GM18507 (cell line): ENCODE measurements around the gene ZBTB7B.
A peak's percentile ranks its signal among the peaks of the same experiment; 100 is the strongest.
"Not testable (repeated sequence)": the region's sequence is repeated elsewhere in the genome, so short reads cannot be mapped to it uniquely, and the experiment has no call there.

ENCODE experiments used
- DNase-seq: peaks from one replicate; pipeline ENCODE4 v3.0.0; 2011; ENCODE audit warnings: low read depth; ENCODE audit not compliant: insufficient read length; ENCODE audit errors: extremely low spot score
- FAIRE-seq: peaks from 2 replicates; lab custom pipeline; 2011; peaks lifted over from hg19 to GRCh38; lab: Jason Lieb, UNC

ZBTB7B gene

DNA sequence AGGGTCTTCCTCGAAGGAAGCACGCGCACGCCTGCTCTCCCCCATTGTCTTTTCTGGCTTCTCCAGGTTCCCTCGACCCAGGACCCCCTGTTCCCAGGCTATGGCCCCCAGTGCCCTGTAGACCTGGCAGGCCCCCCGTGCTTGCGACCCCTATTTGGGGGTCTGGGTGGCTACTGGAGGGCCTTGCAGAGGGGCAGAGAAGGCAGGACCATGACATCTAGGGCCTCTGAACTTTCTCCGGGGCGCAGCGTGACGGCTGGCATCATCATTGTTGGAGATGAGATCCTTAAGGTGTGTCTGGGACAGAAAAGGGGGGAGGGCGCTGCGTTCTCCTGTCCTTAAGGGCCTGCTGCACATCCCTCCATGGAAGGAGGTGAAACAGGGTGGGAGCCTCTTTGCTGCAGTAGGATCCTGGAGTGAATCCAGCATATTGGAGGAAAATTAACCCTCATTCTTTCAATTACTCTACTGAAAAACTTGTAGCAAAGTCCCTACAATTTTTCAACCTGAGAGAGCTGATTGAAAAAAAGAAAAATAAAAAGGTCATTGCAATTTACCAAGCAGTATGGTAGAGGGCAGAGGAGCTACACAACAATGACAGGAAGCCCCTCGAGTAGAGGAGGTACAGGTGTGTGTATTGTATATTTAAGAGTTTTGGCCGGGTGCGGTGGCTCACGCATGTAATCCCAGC lies 18.7 kb upstream of the ZBTB7B start:
- FAIRE-seq: no peak
- DNase-seq: no peak

DNA sequence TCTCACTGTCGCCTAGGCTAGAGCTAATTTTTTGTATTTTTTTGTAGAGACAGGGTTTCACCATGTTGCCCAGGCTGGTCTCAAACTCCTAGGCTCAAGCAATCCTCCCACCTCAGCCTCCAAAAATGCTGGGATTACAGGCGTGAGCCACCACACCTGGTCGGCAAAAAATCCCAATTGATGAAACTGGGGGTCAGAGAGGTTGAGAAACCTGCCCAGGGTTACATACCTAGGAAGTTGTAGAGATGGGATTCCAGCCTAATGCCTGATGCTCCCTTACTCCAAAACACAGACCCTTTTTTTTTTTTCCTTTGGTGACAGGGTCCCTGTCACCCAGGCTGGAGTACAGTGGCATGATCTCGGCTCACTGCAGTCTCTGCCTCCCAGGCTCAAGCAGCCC lies 15.9 kb upstream of the ZBTB7B start:
- not testable (repeated sequence) for DNase-seq, FAIRE-seq

DNA sequence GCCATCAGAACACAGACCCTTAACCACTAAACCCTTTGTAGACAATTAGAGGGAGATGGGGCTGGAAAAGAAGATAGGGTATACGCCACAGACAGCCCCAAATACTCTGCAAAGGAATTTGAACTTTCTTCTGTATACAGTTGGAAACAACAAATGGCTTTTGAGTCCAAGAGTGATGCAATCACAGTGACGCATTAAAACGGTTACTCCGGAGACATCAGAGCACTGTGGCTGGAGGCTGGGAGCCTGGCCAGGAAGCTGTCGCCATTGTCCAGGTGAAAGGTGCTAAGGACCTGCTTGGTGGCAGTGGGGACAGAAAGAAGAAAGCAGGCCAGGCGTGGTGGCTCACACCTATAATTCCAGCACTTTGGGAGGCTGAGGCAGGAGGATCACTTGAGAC lies 15.3 kb upstream of the ZBTB7B start:
- no peak for FAIRE-seq
- no peak for DNase-seq

DNA sequence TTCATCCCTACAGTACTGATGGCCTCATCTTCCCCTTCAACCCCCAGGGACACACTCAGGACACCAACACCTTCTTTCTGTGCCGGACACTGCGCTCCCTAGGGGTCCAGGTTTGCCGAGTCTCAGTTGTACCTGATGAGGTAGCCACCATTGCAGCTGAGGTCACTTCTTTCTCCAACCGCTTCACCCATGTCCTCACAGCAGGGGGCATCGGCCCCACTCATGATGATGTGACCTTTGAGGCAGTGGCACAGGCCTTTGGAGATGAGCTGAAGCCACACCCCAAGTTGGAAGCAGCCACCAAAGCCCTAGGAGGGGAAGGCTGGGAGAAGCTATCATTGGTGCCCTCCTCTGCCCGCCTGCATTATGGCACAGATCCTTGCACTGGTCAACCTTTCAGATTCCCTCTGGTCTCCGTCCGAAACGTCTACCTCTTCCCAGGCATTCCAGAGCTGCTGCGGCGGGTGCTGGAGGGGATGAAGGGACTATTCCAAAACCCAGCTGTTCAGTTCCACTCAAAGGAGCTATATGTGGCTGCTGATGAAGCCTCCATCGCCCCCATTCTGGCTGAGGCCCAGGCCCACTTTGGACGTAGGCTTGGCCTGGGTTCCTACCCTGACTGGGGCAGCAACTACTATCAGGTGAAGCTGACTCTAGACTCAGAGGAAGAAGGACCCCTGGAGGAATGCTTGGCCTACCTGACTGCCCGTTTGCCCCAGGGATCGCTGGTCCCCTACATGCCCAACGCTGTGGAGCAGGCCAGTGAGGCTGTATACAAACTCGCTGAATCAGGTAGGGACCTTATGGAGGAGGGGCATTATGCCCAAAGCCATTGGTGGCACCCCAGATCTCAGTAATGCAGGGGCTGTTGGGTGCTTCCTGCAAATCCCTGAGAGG lies 14.3 kb upstream of the ZBTB7B start:
- no peak for FAIRE-seq
- DNase-seq: no peak

DNA sequence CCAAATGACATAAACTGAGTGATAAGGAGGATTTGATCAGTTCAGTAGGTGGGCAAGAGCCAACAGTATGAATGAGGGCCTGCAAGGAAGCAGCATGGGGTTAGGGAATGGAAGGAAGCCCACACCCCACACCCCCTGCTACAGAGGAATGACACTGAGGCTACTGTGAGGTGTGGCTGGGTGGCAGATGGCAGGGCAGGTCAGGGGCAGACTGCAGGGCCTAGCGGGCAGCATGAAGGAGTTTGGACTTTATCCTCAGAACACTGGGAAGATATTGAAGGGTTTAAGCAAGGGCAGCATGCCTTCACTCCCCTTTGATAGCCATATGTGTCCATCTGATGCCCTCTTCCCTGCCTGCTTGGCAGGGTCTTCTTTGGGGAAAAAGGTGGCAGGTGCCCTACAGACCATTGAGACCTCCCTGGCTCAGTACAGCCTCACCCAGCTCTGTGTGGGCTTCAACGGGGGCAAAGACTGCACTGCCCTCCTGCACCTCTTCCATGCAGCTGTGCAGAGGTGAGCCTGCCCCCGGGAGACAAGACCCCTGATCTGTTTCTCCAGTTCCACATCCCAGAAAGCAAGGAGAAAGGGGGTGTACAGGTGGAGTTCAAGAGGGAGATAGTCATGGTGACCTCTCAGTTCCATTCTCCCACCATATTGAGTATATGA lies 13.3 kb upstream of the ZBTB7B start:
- no peak for DNase-seq

DNA sequence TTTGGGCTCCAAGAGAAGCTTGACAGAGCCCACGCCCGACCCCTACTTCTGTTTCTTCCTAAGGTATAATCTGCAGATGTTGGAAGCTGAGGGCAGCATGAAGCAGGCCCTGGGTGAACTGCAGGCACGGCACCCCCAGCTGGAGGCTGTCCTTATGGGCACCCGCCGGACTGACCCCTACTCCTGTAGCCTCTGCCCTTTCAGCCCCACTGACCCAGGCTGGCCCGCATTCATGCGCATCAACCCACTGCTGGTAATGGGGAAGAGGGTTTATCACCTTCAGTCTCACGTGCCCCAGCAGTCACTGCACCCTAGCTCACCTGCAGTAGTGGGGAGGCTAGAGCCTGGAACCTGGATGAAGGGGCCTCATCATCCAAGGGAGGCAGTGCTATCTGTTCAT lies 12.3 kb upstream of the ZBTB7B start:
- DNase-seq: no peak
- FAIRE-seq: no peak

More for the DNA sequence above, 13.3 kb upstream of the ZBTB7B start:
- FAIRE-seq: no peak

DNA sequence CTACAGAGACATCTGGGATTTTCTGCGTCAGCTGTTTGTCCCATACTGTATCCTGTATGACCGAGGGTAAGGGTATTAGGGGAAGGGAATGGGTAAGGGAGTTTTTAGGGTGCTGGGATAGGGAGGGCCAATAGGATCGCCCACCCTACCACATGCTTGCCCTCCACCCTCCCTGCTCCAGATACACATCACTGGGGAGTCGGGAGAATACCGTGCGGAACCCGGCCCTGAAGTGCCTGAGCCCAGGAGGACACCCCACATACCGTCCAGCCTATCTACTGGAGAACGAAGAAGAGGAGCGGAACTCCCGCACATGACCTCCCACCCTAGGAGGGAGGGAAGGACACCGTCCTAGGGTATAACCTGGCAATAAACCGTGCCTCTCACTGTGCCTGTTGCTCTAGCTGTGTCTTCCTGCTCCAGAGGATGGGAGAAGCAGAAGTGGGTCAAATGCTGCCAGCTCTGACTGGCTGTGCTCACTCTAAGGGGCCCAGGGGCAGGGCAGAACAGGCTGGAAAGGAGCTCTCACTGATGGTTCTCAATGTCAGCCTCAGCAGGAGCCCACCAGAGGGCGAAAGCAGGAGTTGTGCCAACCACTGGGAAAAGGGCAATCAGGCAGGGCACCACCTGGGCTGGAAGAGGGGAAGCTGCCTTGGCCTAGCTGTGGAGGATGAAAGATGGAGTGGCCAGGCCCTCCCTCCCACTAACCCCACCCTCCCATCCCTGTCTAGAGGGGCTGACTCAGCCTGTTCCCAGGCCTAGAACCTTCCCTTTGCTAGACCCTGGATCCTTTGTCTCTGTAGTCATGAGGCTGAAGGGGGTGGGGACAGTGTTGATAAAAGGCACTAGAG lies 9.7 kb upstream of the ZBTB7B start:
- DNase-seq: no peak
- no peak for FAIRE-seq

DNA sequence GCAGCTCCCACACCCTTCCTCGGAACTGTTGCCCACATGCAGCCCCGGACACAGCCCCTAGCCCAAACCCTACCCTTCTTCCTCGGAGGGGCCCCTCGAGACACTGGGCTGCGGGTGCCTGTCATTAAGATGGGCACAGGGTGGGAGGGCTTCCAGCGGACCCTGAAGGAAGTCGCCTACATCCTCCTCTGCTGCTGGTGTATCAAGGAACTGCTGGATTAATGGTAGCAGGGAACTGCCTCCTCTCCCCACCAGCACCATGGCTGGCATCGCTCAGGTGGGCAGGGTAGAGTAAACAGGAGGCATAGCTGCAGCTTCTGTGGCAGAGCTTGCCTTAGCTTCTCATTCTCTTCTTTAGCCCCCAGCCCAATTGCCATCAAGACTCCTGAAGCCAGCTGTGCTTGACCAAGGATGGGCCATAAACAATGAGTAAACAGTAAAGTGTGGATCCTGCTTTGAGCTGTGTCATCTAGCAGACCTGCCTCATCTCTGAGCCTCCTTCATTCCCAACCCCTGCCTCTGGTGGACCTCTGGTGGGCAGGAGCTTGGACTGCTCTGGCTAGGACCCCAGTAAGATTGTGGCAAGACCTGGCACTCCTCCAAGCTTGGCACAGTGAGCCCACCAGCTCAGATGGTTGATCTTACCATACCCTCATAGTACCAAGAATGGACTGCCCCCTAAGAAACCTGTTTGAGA lies 8.9 kb upstream of the ZBTB7B start, which contains the start of gene LENEP:
Gene LENEP (plus strand): TSS at position 15 of the 697 bp plus-strand sequence. CDS start 22 bp downstream, at position 37.
- FAIRE-seq (no peak), DNase-seq (no peak)

DNA sequence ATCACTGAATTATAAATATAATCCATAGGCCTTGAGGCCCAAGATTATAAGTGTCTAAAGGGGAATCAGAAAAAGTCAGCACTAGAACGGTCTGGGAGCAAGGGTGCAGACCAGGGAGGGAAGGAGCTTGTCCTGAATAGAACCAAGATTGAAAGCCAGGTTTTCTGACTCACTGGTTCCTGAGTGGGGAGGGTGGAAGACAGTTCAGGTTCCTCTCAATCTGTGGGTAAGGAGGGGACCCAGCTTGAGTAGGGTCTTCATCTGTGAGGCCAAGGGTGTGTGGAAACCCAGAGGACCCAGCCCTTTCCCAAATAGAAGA lies 8.4 kb upstream of the ZBTB7B start:
- DNase-seq (no peak), FAIRE-seq (no peak)

DNA sequence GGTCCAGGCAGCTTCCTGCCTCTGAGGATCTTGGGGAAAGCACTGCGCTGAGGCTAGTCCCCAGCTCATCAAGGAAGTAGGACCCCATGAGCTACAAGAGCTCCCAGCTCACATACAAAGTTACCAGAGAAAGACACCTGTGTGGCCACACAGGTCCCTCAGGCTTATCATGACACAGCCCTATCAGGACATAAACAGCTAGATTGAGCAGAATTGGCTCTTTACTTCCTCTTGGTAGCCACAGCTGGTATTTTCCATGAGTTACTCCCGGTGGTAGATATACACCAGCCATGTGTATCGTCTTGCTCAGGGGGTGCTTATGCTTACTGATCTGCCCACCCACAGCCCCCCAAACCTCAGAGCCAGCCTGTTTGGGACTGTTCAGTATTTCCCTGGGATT lies 8.0 kb upstream of the ZBTB7B start:
- no peak for FAIRE-seq
- DNase-seq: no peak

DNA sequence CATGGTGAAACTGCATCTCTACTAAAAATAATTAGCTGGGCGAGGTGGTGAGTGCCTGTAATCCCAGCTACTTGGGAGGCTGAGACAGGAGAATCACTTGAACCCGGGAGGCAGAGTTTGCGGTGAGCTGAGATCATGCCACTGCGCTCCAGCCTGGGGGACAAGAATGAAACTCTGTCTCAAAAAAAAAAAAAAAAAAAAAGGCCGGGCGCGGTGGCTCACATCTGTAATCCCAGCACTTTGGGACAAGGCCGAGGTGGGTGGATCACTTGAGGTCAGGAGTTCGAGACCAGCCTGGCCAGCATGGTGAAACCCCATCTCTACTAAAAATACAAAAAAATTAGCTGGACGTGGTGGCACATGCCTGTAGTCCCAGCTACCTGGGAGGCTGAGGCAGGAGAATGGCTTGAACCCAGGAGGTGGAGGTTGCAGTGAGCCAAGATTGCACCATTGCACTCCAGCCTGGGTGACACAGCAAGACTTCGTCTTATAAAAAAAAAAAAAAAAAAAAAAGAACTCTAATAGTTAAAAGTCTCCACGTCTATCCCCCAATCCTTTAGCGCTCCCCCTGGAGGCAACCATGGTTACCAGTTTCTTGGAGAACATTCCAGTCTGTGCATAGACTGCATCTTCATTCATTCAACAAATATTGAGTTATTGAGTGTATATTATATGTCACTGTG lies 7.2 kb upstream of the ZBTB7B start:
- not testable (repeated sequence) for DNase-seq, FAIRE-seq

DNA sequence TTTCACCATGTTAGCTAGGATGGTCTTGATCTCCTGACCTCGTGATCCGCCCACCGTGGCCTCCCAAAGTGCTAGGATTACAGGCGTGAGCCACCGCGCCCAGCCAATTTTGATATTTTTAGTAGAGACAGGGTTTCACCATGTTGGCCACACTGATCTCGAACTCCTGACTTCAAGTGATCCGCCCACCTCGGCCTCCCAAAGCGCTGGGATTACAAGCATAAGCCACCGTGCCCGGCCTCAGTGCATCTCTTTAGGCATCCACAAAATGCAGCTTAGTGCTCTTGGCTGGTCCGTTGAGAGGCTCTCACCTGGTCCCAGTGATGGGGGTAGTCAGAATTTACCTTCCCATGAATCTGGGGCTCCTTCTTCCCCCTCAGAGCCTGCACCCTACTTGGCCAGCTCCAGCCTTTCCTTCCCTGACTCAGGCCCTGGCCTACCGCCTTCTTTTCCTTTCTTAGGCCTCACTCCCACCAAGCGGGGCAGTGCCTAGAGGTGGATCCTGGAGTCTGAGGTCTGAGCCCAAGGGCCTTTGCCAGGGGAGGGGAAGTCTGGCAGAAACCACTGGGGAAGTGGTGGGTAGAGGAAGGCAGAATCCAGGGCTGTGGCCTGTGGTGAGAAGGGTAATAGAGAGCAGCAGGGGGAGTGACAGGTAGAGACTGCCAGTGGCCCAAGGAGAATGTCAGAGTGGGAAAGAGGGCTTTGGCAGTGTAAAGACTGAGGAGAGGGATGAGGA lies 5.5 kb upstream of the ZBTB7B start:
- no peak for FAIRE-seq
- DNase-seq: no peak

DNA sequence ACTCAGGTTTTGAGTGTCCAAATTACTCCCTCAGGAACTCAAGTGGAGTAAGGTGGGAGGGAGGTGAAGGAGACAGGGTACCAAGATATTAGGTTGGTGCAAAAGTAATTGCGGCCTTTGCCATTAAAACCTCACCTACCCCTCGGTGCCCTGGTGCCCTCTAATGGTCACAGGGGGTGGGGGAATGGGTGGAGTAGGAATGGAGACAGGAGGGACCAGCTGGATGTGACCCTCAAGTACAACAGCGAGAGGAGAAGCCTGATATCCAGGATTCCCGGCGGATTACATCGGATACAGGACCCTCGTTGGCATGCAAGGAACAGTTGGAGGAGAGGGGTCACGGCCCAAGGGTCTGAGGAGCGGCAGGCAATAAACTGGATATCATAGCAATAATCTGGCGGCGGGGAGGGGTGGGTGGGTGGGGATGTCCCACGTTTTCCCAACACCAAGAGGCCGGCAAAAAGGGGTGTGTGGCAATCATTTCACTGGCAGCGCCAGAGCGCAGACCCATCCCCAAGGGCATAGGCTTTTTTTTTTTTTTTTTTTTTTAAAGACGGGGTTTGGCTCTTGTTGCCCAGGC lies 4.3 kb upstream of the ZBTB7B start:
- FAIRE-seq (no peak), DNase-seq (no peak)

DNA sequence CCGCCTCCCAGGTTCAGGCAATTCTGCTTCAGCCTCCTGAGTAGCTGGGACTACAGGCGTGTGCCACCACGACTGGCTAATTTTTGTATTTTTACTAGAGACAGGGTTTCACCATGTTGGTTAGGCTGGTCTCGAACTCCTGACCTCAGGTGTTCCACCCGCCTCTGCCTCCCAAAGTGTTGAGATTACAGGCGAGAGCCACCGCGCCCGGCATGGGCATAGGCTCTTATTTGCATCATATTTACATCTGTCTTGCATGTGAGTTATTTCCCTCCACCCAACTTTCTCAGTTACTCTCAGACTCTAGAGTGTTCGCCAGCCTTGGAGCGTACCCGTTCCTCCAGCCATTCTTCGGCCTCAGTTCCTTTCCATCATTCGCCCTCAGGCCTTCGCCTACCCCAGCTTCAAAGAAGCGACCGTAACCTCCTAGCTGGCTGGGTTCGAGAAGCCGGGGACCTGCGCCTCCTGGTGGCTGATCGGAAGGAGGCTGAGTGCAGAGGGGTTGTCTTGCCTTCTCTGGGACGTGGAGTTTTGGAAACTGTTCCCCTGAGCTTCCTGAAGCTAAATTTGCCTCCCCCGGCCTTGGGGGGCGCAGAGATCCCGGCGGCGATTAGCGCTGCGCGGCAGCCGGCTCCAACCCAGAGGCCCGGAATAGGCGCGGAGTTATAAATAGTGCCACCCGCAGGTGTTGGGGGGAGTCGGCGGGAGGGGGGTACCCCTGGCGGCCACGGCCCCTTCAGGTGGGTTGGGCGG lies 3.6 kb upstream of the ZBTB7B start:
- no peak for DNase-seq
- FAIRE-seq: peak; percentile 85

DNA sequence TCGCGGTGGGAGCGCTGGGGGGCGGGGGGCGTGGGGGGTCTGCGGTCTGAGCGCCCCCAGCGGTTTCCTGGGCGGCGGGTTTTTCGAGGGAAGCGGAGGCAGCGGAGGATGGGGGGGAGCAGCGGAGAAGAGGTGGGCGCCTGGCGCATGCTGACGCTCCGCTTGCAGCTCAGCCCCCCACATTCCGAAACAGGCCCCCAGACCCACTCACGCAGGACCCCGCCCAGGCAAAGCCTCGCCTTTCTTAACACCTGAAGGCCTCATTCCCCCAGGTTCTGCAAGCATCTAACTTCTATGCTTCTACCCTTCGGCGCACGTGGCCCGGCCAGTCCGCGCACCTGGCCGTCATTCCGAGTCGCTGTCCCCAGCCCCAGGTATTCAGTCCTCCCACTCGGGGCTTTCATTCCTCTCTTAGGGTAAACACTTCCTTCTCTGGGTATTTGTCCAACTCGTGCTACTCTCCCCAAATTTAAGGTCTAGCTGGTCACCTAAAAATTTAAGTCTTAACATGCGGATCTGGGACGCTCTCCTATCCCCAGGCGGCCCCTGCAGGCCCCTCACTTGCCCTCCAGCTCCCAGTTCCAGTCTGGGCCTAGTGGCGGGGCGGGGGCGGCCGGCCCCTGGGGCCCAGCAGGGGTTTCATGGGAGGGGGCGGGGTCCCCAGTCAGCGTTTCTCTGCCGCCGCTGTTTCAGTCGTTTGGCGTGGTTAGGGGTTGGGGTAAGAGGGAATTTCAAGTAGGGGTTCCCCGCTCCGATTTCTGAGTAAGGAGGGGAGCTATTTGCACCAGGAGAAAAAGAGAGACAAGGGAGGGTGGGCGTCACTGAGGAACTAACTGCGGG lies 2.8 kb upstream of the ZBTB7B start:
- no peak for DNase-seq
- FAIRE-seq: no peak

DNA sequence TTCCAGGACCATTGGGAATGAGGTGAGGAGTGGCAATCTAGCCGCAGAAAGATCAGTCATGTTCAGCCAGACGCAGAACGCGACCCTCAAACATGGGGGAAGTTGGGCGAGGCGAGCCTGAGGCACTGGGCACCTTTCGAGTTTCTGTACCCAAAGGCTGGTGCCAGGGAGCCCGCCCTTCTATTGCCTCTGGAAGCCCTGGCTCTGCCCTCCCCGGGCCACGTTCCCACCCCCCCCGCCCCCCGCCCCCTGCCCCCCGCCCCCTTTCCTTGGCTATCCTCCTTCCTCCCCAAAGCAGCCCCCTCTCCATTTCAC lies 2.2 kb upstream of the ZBTB7B start:
- DNase-seq: no peak
- FAIRE-seq: no peak
